Brain microvascular endothelial cell (primary cell): ENCODE measurements around the gene IDH3B.

Experiments used
- DNase-seq: peaks from one replicate; pipeline ENCODE4 v3.0.0-alpha.2; 2020
- H3K27ac ChIP-seq: fragments of 250-450 bp; sonication (Bioruptor Pico); 2 replicates; pipeline ENCODE4 v1.5.1; 2020; ENCODE audit warnings: mild to moderate bottlenecking, moderate library complexity
- H3K27me3 ChIP-seq: fragments of 250-450 bp; sonication (Bioruptor Pico); replicated peaks from 2 replicates; pipeline ENCODE4 v1.5.1; 2020; ENCODE audit warnings: mild to moderate bottlenecking
- H3K36me3 ChIP-seq: fragments of 250-450 bp; sonication (Bioruptor Pico); replicated peaks from 2 replicates; pipeline ENCODE4 v1.5.1; 2020; ENCODE audit warnings: mild to moderate bottlenecking
- H3K4me3 ChIP-seq: 2 replicates; pipeline ENCODE4 v1.5.1; 2011; ENCODE audit warnings: low read depth, mild to moderate bottlenecking, control low read depth, low read length, moderate library complexity
- CTCF ChIP-seq: IDR thresholded peaks from 2 replicates; pipeline ENCODE4 v1.5.1; 2011; ENCODE audit warnings: low read depth, mild to moderate bottlenecking, moderate library complexity, low read length, control low read depth, inconsistent platforms; ENCODE audit errors: missing control alignments
- in situ Hi-C: cut with HindIII; loops from 2 replicates; pipeline ENCODE4 v1.10.0; 2017; ENCODE audit warnings: low sequenced_read_pairs, low pct_ligation_motif_present

The IDH3B gene

GRCh38 chr20:2663887-2664719 lies at the start of gene IDH3B:
IDH3B (minus strand) TSS chr20:2664216; CDS start chr20:2664188, 28 bp downstream.
- peak; percentile 92 for DNase-seq
- in situ Hi-C loops, result no loop called here
- Histone ChIP-seq H3K36me3 (peaks cover 20% of the 10 kb centered on the region), H3K27me3 (no peaks in the 10 kb centered on the region), H3K4me3 (peak within 1 kb of the TSS; percentile 99), H3K27ac (peak within 1 kb of the TSS; percentile 96)
- no peak for TF ChIP-seq CTCF

DNA sequence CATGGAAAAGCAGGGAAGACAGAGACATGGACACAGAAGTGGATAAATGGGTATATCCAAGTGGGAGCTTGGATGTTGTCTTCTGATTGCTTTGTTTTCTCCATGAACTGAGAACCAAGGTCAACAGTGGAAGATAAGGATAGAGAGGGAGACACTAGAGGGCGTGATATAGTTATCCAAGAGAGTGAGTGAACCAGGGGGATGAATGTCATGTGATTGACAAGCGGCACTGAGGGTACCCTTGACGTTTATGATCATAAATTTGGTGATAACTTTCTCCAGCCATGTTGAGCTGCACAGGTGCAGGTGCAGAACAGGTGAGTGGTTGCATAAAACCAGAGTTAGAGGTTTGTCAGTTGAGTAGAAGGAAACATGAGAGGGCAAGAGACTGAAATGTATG lies 49.3 kb upstream of the IDH3B start:
- Histone ChIP-seq H3K36me3 (no peaks in the 10 kb centered on the region), H3K4me3 (no peak overlapping the region), H3K27me3 (peaks cover 4% of the 10 kb centered on the region), H3K27ac (no peak overlapping the region)
- peak; percentile 27 for TF ChIP-seq CTCF
- in situ Hi-C loops, result no loop called here
- DNase-seq, result no peak

GRCh38 chr20:2709205-2709981 lies 45.4 kb upstream of the IDH3B start:
- in situ Hi-C loops, result no loop called here
- Histone ChIP-seq H3K36me3 (no peaks in the 10 kb centered on the region), H3K27ac (no peak overlapping the region), H3K4me3 (no peak overlapping the region), H3K27me3 (peaks cover 4% of the 10 kb centered on the region)
- TF ChIP-seq CTCF, result no peak
- no peak for DNase-seq

DNA sequence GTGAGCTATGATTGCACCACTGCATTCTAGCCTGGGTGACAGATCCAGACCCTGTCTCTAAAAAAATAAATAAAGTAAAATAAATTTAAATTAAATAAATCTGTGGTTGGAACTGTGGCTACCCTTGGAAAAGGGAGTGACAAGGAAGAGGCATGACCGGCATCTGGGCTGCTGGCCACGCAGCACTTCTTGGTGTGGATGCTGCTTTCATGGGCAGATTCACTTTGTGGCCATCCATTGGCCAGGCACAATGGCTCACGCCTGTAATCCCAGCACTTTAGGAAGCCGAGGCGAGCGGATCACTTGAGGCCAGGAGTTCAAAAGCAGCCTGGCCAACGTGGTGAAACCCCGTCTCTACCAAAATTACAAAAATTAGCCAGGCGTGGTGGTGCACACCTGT lies 44.6 kb upstream of the IDH3B start:
- DNase-seq, result no peak
- H3K27ac ChIP-seq, result no peak overlapping the region
- no peaks in the 10 kb centered on the region for H3K36me3 ChIP-seq
- in situ Hi-C loops, result no loop called here
- no peak overlapping the region for H3K4me3 ChIP-seq
- peaks cover 4% of the 10 kb centered on the region for H3K27me3 ChIP-seq
- TF ChIP-seq CTCF, result no peak

DNA sequence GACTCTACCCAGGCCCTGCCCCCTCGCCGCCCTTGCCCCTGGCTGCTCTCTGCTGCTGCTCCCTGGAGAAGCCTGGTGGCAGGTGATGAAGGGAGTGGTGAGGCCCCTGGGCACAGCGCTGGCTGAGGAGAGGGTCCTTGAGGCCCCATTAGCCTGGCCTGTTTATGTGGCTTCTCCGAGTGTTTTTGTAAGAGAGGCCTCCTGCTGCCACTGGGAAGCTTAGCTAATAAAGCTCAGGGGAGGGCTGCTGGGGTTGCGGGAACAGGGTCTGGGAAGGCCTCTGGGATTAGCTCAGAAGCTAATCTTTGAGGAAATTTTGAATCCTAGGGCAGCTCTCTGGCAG lies 44.0 kb upstream of the IDH3B start:
- DNase-seq, result no peak

More for the DNA sequence above, 44.0 kb upstream of the IDH3B start:
- TF ChIP-seq CTCF, result no peak
- in situ Hi-C loops, result no loop called here
- Histone ChIP-seq H3K4me3 (no peak overlapping the region), H3K36me3 (no peaks in the 10 kb centered on the region), H3K27me3 (peaks cover 4% of the 10 kb centered on the region), H3K27ac (no peak overlapping the region)
